GM10266 (cell line): ENCODE data around the gene RALGPS2.

Experiments used
- DNase-seq: peaks from one replicate; pipeline ENCODE4 v3.0.0; 2012; ENCODE audit errors: extremely low spot score
- TF ChIP-seq, protein P1 (sequence below): IDR thresholded peaks from 2 replicates; pipeline ENCODE4 v1.5.1; 2012; ENCODE audit warnings: mild to moderate bottlenecking, low read depth; ENCODE audit not compliant: control insufficient read depth, insufficient read depth; ENCODE audit errors: missing control alignments

The RALGPS2 gene

DNA sequence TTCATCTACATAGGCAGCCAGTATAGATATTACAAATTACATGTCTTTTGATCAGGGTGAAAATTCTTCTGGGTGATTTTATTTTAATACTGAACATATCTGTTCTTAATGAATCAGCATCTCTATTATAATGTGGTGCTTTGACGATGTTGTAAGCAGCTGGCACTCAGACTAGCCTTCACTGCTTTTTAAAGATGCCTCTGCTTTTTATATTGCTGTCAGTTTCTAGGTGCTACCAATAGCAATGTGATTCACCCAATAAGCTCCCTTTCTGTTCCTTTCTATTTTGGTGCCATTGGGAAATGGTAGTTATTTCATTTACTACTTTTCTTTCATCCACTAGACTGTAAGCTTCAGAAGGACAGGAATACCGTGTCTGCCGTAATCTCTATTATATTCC lies 156.9 kb downstream of the RALGPS2 start:
- DNase-seq: no peak
- TF ChIP-seq, protein P1, sequence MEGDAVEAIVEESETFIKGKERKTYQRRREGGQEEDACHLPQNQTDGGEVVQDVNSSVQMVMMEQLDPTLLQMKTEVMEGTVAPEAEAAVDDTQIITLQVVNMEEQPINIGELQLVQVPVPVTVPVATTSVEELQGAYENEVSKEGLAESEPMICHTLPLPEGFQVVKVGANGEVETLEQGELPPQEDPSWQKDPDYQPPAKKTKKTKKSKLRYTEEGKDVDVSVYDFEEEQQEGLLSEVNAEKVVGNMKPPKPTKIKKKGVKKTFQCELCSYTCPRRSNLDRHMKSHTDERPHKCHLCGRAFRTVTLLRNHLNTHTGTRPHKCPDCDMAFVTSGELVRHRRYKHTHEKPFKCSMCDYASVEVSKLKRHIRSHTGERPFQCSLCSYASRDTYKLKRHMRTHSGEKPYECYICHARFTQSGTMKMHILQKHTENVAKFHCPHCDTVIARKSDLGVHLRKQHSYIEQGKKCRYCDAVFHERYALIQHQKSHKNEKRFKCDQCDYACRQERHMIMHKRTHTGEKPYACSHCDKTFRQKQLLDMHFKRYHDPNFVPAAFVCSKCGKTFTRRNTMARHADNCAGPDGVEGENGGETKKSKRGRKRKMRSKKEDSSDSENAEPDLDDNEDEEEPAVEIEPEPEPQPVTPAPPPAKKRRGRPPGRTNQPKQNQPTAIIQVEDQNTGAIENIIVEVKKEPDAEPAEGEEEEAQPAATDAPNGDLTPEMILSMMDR: no peak

DNA sequence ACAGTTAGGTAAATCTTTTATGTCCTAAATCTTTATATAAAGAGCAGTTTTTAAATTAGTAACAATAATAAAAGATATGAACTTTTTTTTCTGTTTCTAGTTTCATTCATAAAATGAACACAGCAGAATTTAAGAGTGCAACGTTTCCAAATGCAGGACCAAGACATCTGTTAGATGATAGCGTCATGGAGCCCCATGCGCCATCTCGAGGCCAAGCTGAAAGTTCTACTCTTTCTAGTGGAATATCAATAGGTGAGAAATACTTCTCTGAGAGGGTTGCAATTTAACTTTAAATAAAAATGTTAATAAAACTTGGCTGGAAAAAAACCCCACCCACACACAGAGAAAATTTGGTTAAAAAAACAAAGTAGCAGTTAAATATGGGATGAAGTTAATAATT lies 160.8 kb downstream of the RALGPS2 start:
- no peak for DNase-seq
- TF ChIP-seq, protein P1: no peak

DNA sequence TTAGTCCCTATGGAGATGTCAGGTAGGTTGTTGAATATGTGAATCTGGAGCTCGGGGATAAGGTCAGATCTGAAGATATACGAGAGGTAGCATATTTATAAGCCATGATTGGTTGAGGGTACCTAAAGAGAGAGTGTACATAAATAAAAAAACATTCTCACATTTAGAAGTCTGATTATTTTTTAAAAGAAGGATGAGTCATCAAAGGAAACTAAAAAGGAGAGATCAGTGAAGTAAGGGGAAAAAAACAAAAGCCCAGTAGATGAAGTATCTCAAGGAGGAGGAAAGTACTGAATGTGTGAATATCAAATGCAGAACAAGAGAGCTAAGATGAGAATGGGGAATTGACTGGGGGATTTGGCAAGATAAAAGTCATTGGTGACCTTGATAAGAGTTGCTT lies 161.5 kb downstream of the RALGPS2 start:
- TF ChIP-seq, protein P1: no peak
- DNase-seq: no peak

DNA sequence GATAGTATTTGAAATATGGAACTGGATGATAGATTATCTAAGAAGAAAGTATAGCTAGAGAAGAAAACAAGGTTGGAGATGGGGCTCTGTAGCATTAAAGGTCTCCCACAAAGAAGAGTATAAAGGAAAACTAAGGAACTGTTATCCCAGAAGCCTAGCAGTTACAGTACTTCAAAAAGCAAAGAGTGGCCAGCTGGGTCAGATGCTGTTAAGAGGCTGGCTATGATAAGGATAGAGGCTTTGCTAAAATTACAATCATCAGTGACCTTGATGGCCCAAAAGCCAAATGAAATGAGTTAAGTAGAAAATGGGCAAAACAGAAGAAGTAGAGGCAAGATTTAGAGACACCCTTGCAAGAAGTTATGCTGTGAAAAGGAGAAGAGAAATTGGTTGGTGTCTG lies 170.9 kb downstream of the RALGPS2 start:
- no peak for DNase-seq
- TF ChIP-seq, protein P1: no peak

DNA sequence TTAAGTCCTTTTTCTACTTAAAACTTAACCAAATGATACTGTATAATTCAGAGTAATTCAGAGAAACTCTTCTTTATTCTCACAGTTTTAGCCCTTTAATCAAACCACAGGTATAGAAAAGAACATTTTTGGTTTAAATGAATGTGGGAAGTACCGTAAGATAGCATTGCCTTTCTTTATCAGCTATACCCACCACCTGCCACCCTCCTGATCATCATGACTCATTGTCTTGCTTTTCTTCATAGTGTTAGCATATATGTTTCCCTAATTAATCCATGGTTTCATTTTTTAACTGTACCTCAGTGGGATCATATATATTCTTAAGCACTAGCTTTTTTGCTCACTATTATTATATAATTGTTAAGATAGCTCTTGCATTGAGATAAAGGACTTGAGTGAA lies 173.4 kb downstream of the RALGPS2 start:
- TF ChIP-seq, protein P1: no peak
- DNase-seq: no peak

DNA sequence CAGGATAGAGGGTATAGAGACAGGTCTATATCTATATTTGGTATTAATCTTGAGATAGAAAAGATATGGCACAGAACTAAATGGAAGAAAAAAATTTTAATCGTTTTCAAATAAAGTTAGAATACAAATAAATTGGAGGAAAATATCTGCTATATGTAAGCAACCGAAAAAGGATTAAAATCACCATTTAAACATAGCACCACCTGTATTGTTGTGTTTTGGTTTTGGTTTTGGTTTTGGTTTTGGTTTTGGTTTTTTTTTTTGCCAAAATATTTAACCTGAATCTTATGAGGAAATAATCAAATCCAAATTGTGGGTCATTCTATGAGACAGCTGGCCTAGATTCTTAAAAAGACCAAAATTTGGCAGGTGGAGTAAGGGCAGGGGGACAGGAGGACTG lies 174.4 kb downstream of the RALGPS2 start:
- TF ChIP-seq, protein P1: no peak
- no peak for DNase-seq

DNA sequence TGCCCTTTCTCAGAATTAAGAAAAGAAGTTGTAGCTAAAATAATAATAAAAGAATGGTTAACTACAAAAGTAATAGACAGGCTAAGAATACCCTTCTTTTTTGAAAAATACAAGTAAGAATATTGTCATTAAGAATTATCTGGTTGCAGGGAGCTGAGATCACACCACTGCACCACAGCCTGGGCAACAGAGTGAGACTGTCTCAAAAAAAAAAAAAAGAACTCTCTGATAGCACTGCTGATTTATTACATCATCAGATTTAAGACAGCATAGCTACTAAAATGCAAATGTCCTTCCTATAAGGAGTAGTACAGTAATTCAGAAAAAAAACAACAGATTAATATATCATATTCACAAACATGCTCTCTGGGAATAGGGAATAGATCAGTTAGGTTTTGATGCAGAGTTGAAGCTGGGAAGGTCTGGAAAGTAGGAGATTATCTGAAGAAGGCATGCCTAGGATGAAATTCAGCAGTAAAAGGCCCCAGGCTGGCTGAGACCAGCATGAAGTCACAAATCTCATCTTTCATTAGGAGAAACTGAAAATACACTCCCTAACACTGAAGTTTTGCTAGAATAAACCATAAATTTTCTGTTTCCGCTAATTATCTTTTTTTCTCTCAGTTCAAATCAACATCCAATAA lies 176.6 kb downstream of the RALGPS2 start:
- TF ChIP-seq, protein P1: no peak
- DNase-seq: no peak
